Endothelial cell (in vitro differentiated cells): ENCODE results near the gene NCOA3. TPM values are rescaled to one million over a fixed set of nuclear protein-coding genes. Genes with fewer than 3 reads are reported as not detected.

ENCODE experiments used
- DNase-seq: peaks from one replicate; pipeline ENCODE4 v3.0.0; 2021; ENCODE audit warnings: low spot score
- H3K27ac Mint-ChIP-seq: one replicate; pipeline ENCODE4 v1.8.0; 2021; ENCODE audit warnings: mixed read lengths, inconsistent platforms; ENCODE audit not compliant: unreplicated experiment
- H3K27me3 Mint-ChIP-seq: one replicate; pipeline ENCODE4 v1.8.0; 2021; ENCODE audit warnings: mild to moderate bottlenecking, moderate library complexity, mixed read lengths, inconsistent platforms; ENCODE audit not compliant: unreplicated experiment
- H3K36me3 Mint-ChIP-seq: one replicate; pipeline ENCODE4 v1.8.0; 2021; ENCODE audit warnings: mild to moderate bottlenecking, low read depth, mixed read lengths, inconsistent platforms; ENCODE audit not compliant: unreplicated experiment
- H3K4me1 Mint-ChIP-seq: one replicate; pipeline ENCODE4 v1.8.0; 2021; ENCODE audit warnings: mild to moderate bottlenecking, mixed read lengths, inconsistent platforms; ENCODE audit not compliant: unreplicated experiment
- H3K4me3 Mint-ChIP-seq: one replicate; pipeline ENCODE4 v1.8.0; 2021; ENCODE audit warnings: mild to moderate bottlenecking, mixed read lengths, inconsistent platforms; ENCODE audit not compliant: unreplicated experiment
- H3K9me3 Mint-ChIP-seq: one replicate; pipeline ENCODE4 v1.8.0; 2021; ENCODE audit warnings: mixed read lengths, inconsistent platforms; ENCODE audit not compliant: unreplicated experiment
- total RNA-seq: library from RNA; stranded (reverse); fragmentation: NEBNext Ultra II Directional; extraction: Animal tissue kit (Norgen Biotek cat#: 25700); gene quantifications from one replicate; pipeline ENCODE4 v1.2.1, GENCODE V29; 2021; ENCODE audit not compliant: unreplicated experiment
- TF ChIP-seq, protein P1 (sequence below): fragments of 200-600 bp; sonication (generic); IDR thresholded peaks from one replicate; pipeline ENCODE4 v1.5.0; 2021; ENCODE audit warnings: antibody characterized with exemption; ENCODE audit not compliant: unreplicated experiment

Gene NCOA3
- total RNA-seq, 1 donor from 2014 or later: 54.8 TPM

DNA sequence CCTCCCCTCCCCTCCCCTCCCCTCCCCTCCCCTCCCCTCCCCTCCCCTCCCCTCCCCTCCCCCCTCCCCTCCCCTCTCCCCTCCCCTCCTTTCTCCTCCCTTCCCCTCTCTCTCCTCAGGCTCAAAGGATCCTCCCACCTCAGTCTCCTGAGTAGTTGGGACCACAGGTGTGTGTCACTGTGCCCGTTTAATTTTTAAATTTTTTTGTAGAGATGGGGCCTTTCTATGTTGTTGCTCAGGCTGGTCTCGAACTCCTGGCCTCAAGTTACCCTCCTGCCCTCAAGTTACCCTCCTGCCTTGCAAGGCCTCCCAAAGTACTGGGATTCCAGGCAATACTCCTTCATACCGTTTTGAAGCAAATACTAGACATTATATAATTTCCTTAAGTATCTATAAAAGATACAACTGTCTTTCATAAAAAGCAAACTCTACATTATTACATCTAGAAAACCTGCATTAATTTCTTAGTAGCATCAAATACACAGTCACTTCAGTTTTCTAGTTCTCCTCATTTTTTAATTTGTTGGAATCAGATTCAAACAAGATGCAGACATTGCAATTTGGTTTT lies 39.8 kb downstream of the NCOA3 start:
- Mint-ChIP-seq H3K4me3 (no peak overlapping the region), H3K4me1 (peaks cover 15% of the 10 kb centered on the region), H3K36me3 (no peaks in the 10 kb centered on the region), H3K9me3 (no peaks in the 10 kb centered on the region), H3K27ac (no peak overlapping the region), H3K27me3 (no peaks in the 10 kb centered on the region)
- TF ChIP-seq, protein P1, sequence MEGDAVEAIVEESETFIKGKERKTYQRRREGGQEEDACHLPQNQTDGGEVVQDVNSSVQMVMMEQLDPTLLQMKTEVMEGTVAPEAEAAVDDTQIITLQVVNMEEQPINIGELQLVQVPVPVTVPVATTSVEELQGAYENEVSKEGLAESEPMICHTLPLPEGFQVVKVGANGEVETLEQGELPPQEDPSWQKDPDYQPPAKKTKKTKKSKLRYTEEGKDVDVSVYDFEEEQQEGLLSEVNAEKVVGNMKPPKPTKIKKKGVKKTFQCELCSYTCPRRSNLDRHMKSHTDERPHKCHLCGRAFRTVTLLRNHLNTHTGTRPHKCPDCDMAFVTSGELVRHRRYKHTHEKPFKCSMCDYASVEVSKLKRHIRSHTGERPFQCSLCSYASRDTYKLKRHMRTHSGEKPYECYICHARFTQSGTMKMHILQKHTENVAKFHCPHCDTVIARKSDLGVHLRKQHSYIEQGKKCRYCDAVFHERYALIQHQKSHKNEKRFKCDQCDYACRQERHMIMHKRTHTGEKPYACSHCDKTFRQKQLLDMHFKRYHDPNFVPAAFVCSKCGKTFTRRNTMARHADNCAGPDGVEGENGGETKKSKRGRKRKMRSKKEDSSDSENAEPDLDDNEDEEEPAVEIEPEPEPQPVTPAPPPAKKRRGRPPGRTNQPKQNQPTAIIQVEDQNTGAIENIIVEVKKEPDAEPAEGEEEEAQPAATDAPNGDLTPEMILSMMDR: no peak
- no peak for DNase-seq

DNA sequence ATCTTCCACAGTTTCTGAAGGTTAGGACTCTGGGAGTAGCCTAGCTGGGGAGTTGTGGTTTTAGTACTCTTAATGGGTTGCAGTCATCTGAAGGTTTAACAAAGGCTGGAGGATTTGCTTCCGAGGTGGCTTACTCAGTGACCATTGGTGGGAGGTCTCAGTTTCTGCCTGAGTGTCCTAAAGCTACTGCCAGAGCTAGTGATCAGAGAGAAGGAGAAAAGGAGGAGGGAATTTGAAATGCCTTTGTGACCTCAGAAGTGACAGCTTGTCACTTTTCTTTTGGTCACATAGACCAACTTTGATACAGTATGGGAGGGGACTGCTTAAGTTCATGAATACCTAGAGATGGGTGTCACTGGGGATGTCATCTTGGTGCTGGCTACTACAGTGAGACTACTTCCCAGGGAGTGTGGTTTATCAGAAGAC lies 41.3 kb downstream of the NCOA3 start:
- Mint-ChIP-seq H3K36me3 (no peaks in the 10 kb centered on the region), H3K27me3 (no peaks in the 10 kb centered on the region), H3K4me1 (peaks cover 15% of the 10 kb centered on the region), H3K27ac (no peak overlapping the region), H3K9me3 (no peaks in the 10 kb centered on the region), H3K4me3 (no peak overlapping the region)
- TF ChIP-seq, protein P1: no peak
- DNase-seq: no peak

DNA sequence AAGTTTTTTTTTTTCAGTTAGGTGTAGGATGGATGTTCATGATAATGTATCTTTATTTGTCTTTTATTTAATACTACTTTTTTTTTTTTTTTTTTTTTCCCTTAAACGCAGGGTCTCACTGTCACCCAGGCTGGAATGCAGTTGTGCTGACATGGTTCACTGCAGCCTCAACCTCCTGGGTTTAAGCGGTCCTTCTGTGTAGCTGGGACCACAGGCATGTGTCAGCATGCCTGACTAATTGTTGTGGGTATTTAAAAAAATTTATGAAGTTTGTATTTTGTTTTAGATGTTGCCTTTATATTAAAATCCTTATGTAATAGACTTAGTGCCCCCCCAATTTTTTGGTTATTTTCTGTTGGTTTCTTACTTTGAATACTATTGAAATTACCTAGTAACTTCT lies 42.6 kb downstream of the NCOA3 start:
- Mint-ChIP-seq H3K36me3 (no peaks in the 10 kb centered on the region), H3K9me3 (no peaks in the 10 kb centered on the region), H3K4me3 (no peak overlapping the region), H3K27ac (no peak overlapping the region), H3K4me1 (peaks cover 15% of the 10 kb centered on the region), H3K27me3 (no peaks in the 10 kb centered on the region)
- TF ChIP-seq, protein P1: no peak
- no peak for DNase-seq

DNA sequence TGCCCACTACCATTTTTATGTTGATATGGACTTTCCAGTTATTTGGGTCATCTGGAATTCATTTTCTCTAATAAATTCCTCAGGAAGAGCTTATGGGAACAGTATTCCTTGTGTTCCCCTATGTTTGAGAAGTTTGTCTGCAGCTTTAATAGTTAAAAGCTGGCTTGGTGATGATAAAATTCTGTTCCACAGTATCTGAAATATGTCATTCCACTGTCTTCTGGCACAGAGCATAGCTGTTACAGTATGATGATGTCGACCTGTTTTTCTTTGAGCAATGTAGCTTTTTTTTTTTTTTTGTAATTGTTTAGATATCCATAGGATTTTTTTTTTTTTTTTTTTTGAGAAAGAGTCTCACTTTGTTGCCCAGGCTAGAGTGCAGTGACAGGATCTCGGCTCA lies 43.2 kb downstream of the NCOA3 start:
- Mint-ChIP-seq H3K27ac (no peak overlapping the region), H3K9me3 (no peaks in the 10 kb centered on the region), H3K4me1 (peaks cover 15% of the 10 kb centered on the region), H3K27me3 (no peaks in the 10 kb centered on the region), H3K36me3 (no peaks in the 10 kb centered on the region), H3K4me3 (no peak overlapping the region)
- no peak for DNase-seq
- TF ChIP-seq, protein P1: no peak

DNA sequence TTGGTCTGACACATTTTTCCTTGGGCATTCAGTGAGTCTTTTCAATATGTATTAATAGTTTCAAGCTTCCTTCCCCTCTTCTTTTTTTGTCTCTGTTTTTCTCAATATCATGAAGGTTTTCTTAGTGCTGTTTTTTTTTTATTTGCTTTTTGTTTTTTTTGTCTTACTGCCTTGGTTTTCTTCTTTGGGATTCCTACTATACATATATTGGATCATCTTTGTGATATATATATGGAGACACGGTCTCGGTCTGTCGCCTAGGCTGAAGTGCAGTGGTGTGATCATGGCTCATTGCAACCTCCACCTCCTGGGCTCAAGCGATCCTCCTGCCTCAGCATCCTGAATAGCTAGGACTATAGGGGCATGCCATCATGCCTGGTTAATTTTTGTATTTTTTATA lies 43.8 kb downstream of the NCOA3 start:
- Mint-ChIP-seq H3K4me1 (peaks cover 13% of the 10 kb centered on the region), H3K9me3 (no peaks in the 10 kb centered on the region), H3K27me3 (no peaks in the 10 kb centered on the region), H3K27ac (peak overlapping the region; percentile 43), H3K36me3 (no peaks in the 10 kb centered on the region), H3K4me3 (no peak overlapping the region)
- no peak for DNase-seq
- TF ChIP-seq, protein P1: no peak
